ENCODE results near the gene MSRB2.

- TF ChIP-seq POLR2A (IDR thresholded peaks at IDR 0.05; ENCODE audit: low read length) (no peak), GATA1 (IDR thresholded peaks at IDR 0.05; ENCODE audit: low read depth, low read length) (no peak)
These were observed 41.1 kb downstream of the MSRB2 start for GRCh38 chr10:23136462-23136861.
